Tibial nerve (tissue), 4 donors: ENCODE results near the gene RBM44. TPM values are rescaled to one million over a fixed set of nuclear protein-coding genes. Genes with fewer than 3 reads are reported as not detected.

Experiments used
- DNase-seq, 2 donors: peaks; one replicate each; pipeline ENCODE4 v3.0.0-alpha.2; 2019; ENCODE audit warnings: low spot score in 2 of 2
- H3K27ac ChIP-seq, 4 donors: fragments of 200-600 bp; sonication (generic) in 3 of 4; one replicate each; pipeline ENCODE4 v1.5.1; 2017 to 2019; ENCODE audit warnings: mild to moderate bottlenecking in 1 of 4
- H3K27me3 ChIP-seq, 2 donors: fragments of 200-600 bp; sonication (generic) in 1 of 2; one replicate each; pipeline versions ENCODE4 v1.5.1 to v1.6.0; 2017 to 2019
- H3K36me3 ChIP-seq, 3 donors: fragments of 200-600 bp; sonication (generic); one replicate each; pipeline ENCODE4 v1.5.1; 2018 to 2019
- H3K4me1 ChIP-seq, 4 donors: fragments of 200-600 bp; sonication (generic) in 3 of 4; one replicate each; pipeline ENCODE4 v1.5.1; 2017 to 2019
- H3K4me3 ChIP-seq, 4 donors: fragments of 200-600 bp; sonication (generic) in 3 of 4; one replicate each; pipeline ENCODE4 v1.5.1; 2017 to 2019; ENCODE audit warnings: mild to moderate bottlenecking in 1 of 4, moderate library complexity in 1 of 4
- H3K9me3 ChIP-seq, 4 donors: fragments of 200-600 bp; sonication (generic) in 3 of 4; one replicate each; pipeline ENCODE4 v1.5.1; 2017 to 2019
- CTCF ChIP-seq, 5 experiments: fragments of 200-600 bp in 3 of 5; fragments of 450-650 bp in 2 of 5; sonication (generic) in 3 of 5; IDR thresholded peaks; one replicate each; pipeline ENCODE4 v1.5.1; 2016 to 2019; ENCODE audit warnings: antibody characterized with exemption in 5 of 5, mild to moderate bottlenecking in 3 of 5, moderate library complexity in 2 of 5
- EP300 ChIP-seq, 2 donors: sonication (generic); formaldehyde crosslinking; IDR thresholded peaks; one replicate each; pipeline ENCODE4 v1.6.1; 2017; ENCODE audit warnings: antibody characterized with exemption in 2 of 2, mild to moderate bottlenecking in 1 of 2
- POLR2A ChIP-seq, 2 donors: fragments of 450-650 bp; IDR thresholded peaks; one replicate each; pipeline ENCODE4 v1.6.1; 2017; ENCODE audit warnings: antibody characterized with exemption in 2 of 2, mild to moderate bottlenecking in 2 of 2, moderate library complexity in 2 of 2
- whole genome bisulfite sequencing, 2 donors: methylation state at CpG; one replicate each; pipeline ENCODE4 v1.1.5; 2018; 5-methylcytosine and 5-hydroxymethylcytosine counted together
- small RNA-seq: library from RNA; depleted of rRNA; stranded (forward); fragments of <200 nt; gene quantifications from one replicate; pipeline ENCODE3, GENCODE V24; 2016
- total RNA-seq, 4 donors: library from RNA; depleted of rRNA; stranded (reverse); fragments of >200 nt; gene quantifications; one replicate each; pipeline ENCODE4 v1.1.0, GENCODE V29; 2016

Gene RBM44
- total RNA-seq, 4 donors from 2014 or later: under 0.01 to 0.59 (median 0.36) TPM

- DNase-seq: no peak
- Histone ChIP-seq H3K9me3 (no peaks in the 10 kb centered on the region), H3K4me1 (peaks cover 0 to 40% (median 11%) of the 10 kb centered on the region in 4 donors), H3K36me3 (no peaks in the 10 kb centered on the region), H3K4me3 (no peak overlapping the region), H3K27ac (no peak overlapping the region), H3K27me3 (no peaks in the 10 kb centered on the region)
- WGBS, 2 donors: 93 to 97% methylated on average over 10 of the region's 10 CpGs
- TF ChIP-seq POLR2A (IDR thresholded peaks at IDR 0.05) (no peak), EP300 (IDR thresholded peaks at IDR 0.05) (no peak), CTCF (IDR thresholded peaks at IDR 0.05) (no peak)
Measured at GRCh38 chr2:237889811-237890210, 91.2 kb downstream of the RBM44 start.

Small RNA genes within 50 kb of the gene (small RNA-seq; reads per million reads assigned to genes)
- not detected for gene RF00157

Other genes with a start within 250 kb of the RBM44 start
- not detected for gene PRLH, start 232.2 kb upstream of the RBM44 start, total RNA-seq
- gene RAB17, start 208.0 kb upstream of the RBM44 start, total RNA-seq: 1 to 10 TPM in 1 of 4 donors, under 1 TPM in 1, not detected in 2; 0.63 to 2.1 TPM
- gene LRRFIP1, start 171.2 kb upstream of the RBM44 start, total RNA-seq: 10 to 100 TPM; 51.5 to 95.4 (median 65.6) TPM
- gene RAMP1, start 60.8 kb downstream of the RBM44 start, total RNA-seq: 100 to 1,000 TPM in 1 of 4 donors, 10 to 100 TPM in 3; 60.6 to 105 (median 76.2) TPM
- 10 to 100 TPM; 35.1 to 73.8 (median 41.2) TPM for gene UBE2F, start 168.2 kb downstream of the RBM44 start, total RNA-seq